Colonic mucosa (tissue), 4 donors: ENCODE results near the gene KCNK10. TPM values are rescaled to one million over a fixed set of nuclear protein-coding genes. Genes with fewer than 3 reads are reported as not detected.

Experiments used
- DNase-seq: peaks from one replicate; pipeline ENCODE4 v3.0.0-alpha.2; 2020
- H3K27ac ChIP-seq: fragments of 200-600 bp; one replicate; pipeline ENCODE4 v1.8.0; 2021
- H3K27me3 ChIP-seq: fragments of 200-600 bp; one replicate; pipeline ENCODE4 v1.8.0; 2021
- H3K36me3 ChIP-seq: fragments of 200-600 bp; one replicate; pipeline ENCODE4 v1.8.0; 2021
- H3K4me1 ChIP-seq: fragments of 200-600 bp; one replicate; pipeline ENCODE4 v1.8.0; 2021; ENCODE audit warnings: mild to moderate bottlenecking
- H3K4me3 ChIP-seq: fragments of 200-600 bp; one replicate; pipeline ENCODE4 v1.8.0; 2021
- H3K9ac ChIP-seq, 2 donors: one replicate each; pipeline ENCODE4 v1.7.0; 2013; ENCODE audit warnings: control low read depth in 2 of 2, low read depth in 2 of 2, low read length in 2 of 2
- H3K9me3 ChIP-seq: fragments of 200-600 bp; one replicate; pipeline ENCODE4 v1.8.0; 2021
- CTCF ChIP-seq: fragments of 200-600 bp; IDR thresholded peaks from one replicate; pipeline ENCODE4 v1.8.0; 2022; ENCODE audit warnings: antibody characterized with exemption, mild to moderate bottlenecking
- intact Hi-C: fragments of 100-400 bp; cut with DNase I; formaldehyde crosslinking; loops from one replicate; pipeline ENCODE4 v1.14.1; 2022
- total RNA-seq, 2 donors: library from RNA; stranded (reverse); fragmentation: NEBNext Ultra II Directional in 1 of 2; extraction: Animal tissue kit (Norgen Biotek cat#: 25700) in 1 of 2; gene quantifications; one replicate each; pipeline ENCODE4 v1.2.1, GENCODE V29; 2021
- donor health status: healthy.
- donor health status: DM: no; HTN: no; CAD: no.
- donor health status: DM: no; HTN: no; CAD: no.

KCNK10 gene
- total RNA-seq, 2 donors from 2014 or later = 0.74 to 2.1 TPM

- Histone ChIP-seq H3K27me3 (no peaks in the 10 kb centered on the region), H3K9ac (no peak overlapping the region), H3K36me3 (no peaks in the 10 kb centered on the region), H3K9me3 (no peaks in the 10 kb centered on the region), H3K27ac (no peak overlapping the region), H3K4me3 (no peak overlapping the region), H3K4me1 (no peaks in the 10 kb centered on the region)
- TF ChIP-seq CTCF = no peak
- intact Hi-C loops = no loop called here
- DNase-seq = no peak
These were observed 22.3 kb downstream of the KCNK10 start for GRCh38 chr14:88300817-88301216.

- no peaks in the 10 kb centered on the region for H3K36me3 ChIP-seq
- no peaks in the 10 kb centered on the region for H3K27me3 ChIP-seq
- no peak for TF ChIP-seq CTCF
- DNase-seq = no peak
- H3K27ac ChIP-seq = no peak overlapping the region
- intact Hi-C loops = no loop called here
- no peaks in the 10 kb centered on the region for H3K9me3 ChIP-seq
- no peak overlapping the region for H3K9ac ChIP-seq
- H3K4me3 ChIP-seq = no peak overlapping the region
- H3K4me1 ChIP-seq = no peaks in the 10 kb centered on the region
These were observed 23.1 kb downstream of the KCNK10 start for GRCh38 chr14:88299865-88300530.

GRCh38 chr14:88297306-88297705 lies 25.8 kb downstream of the KCNK10 start:
- H3K27me3 ChIP-seq = no peaks in the 10 kb centered on the region
- no peaks in the 10 kb centered on the region for H3K9me3 ChIP-seq
- no peak overlapping the region for H3K4me3 ChIP-seq
- no peaks in the 10 kb centered on the region for H3K4me1 ChIP-seq
- H3K9ac ChIP-seq = no peak overlapping the region
- no peaks in the 10 kb centered on the region for H3K36me3 ChIP-seq
- no peak for TF ChIP-seq CTCF
- H3K27ac ChIP-seq = no peak overlapping the region
- DNase-seq = no peak
- intact Hi-C loops = no loop called here

- Histone ChIP-seq H3K9ac (no peak overlapping the region), H3K4me1 (no peaks in the 10 kb centered on the region), H3K27ac (no peak overlapping the region), H3K27me3 (no peaks in the 10 kb centered on the region), H3K4me3 (no peak overlapping the region), H3K9me3 (no peaks in the 10 kb centered on the region), H3K36me3 (no peaks in the 10 kb centered on the region)
- DNase-seq = no peak
- no peak for TF ChIP-seq CTCF
- intact Hi-C loops = no loop called here
These were observed 26.7 kb downstream of the KCNK10 start for GRCh38 chr14:88296351-88296750.

GRCh38 chr14:88289996-88290395 lies 33.1 kb downstream of the KCNK10 start:
- intact Hi-C loops = no loop called here
- no peaks in the 10 kb centered on the region for H3K27me3 ChIP-seq
- no peak for TF ChIP-seq CTCF
- no peaks in the 10 kb centered on the region for H3K9me3 ChIP-seq
- H3K4me3 ChIP-seq = no peak overlapping the region
- H3K4me1 ChIP-seq = no peaks in the 10 kb centered on the region
- H3K9ac ChIP-seq = no peak overlapping the region
- no peak for DNase-seq
- H3K36me3 ChIP-seq = no peaks in the 10 kb centered on the region
- H3K27ac ChIP-seq = no peak overlapping the region
